Measurements from ENCODE around the gene UBL4B. TPM values are rescaled to one million over a fixed set of nuclear protein-coding genes. Genes with fewer than 3 reads are reported as not detected.

UBL4B gene, protein sequence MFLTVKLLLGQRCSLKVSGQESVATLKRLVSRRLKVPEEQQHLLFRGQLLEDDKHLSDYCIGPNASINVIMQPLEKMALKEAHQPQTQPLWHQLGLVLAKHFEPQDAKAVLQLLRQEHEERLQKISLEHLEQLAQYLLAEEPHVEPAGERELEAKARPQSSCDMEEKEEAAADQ
- total RNA-seq (not detected in 2 replicates), polyA plus RNA-seq (not detected in 2 replicates), polyA minus RNA-seq (not detected in 2 replicates), Bru-seq, nascent RNA (not detected), BruChase-seq, experiment 1, labeled RNA remaining after a 6-hour chase (not detected), BruChase-seq, experiment 2, labeled RNA remaining after a 2-hour chase (not detected)
- polyA plus RNA-seq (2011; cell fraction: cytosol; rRNA removed): not detected in 2 replicates
- not detected in 2 replicates for polyA plus RNA-seq (2011; cell fraction: nucleus; rRNA removed)
- not detected in 2 replicates for polyA plus RNA-seq (2012)
- not detected for polyA minus RNA-seq (2011; cell fraction: cytosol; rRNA and poly(A)+ RNA removed)
- not detected in 2 replicates for polyA minus RNA-seq (2011; cell fraction: nucleus; rRNA and poly(A)+ RNA removed)
- long read RNA-seq: 0 reads

DNA sequence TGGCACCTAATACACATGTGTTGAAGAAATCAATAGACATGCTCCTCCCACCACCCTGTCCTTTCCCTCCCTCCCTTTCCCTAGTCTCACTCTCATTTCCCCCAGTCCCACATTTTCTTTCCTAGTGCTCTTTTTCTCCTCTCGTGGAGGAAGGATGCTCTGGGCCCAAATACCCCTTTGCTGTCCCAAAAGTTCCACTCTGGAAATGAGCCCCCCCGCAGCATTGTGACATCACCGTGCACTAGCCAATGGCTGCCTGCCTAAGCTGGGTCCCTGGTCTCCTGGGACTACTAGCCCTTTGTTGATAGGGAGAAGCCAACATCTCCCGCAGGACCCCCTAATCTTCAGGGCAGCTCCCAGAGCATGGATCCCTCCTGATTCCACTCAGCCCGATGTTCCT lies at the start of gene UBL4B:
Gene UBL4B, plus strand, starts transcription at position 301 of the 400 bp plus-strand sequence. Its CDS starts 92 bp downstream, at position 393.
- ChIA-PET POLR2A (no interaction called here), CTCF (interaction anchor here (0.7 to 7.1 kb wide), 6 partner anchors 9 to 83 kb away, joined by 3 to 54 read pairs (median 3); no protein-coding TSS in a partner anchor)
- TF ChIP-seq POLR2A (IDR thresholded peaks at IDR 0.05; ENCODE audit: low read depth, low read length) (no peak), EZH2 (IDR thresholded peaks at IDR 0.05; ENCODE audit: borderline replicate concordance, low read depth, low read length, severe bottlenecking) (no peak), FOS (IDR thresholded peaks at IDR 0.05; ENCODE audit: borderline replicate concordance, insufficient read depth, low read length) (no peak), GATA2 (IDR thresholded peaks at IDR 0.05; ENCODE audit: insufficient read depth, insufficient read length, low read depth, low read length) (no peak), MYC (IDR thresholded peaks at IDR 0.05; ENCODE audit: low read depth, low read length) (no peak), JUN (IDR thresholded peaks at IDR 0.05; ENCODE audit: borderline replicate concordance, insufficient read depth, insufficient read length, low read depth) (no peak), POLR2AphosphoS5 (IDR thresholded peaks at IDR 0.05; ENCODE audit: insufficient read depth, low read depth, low read length) (no peak)
- TF ChIP-seq, protein P1, sequence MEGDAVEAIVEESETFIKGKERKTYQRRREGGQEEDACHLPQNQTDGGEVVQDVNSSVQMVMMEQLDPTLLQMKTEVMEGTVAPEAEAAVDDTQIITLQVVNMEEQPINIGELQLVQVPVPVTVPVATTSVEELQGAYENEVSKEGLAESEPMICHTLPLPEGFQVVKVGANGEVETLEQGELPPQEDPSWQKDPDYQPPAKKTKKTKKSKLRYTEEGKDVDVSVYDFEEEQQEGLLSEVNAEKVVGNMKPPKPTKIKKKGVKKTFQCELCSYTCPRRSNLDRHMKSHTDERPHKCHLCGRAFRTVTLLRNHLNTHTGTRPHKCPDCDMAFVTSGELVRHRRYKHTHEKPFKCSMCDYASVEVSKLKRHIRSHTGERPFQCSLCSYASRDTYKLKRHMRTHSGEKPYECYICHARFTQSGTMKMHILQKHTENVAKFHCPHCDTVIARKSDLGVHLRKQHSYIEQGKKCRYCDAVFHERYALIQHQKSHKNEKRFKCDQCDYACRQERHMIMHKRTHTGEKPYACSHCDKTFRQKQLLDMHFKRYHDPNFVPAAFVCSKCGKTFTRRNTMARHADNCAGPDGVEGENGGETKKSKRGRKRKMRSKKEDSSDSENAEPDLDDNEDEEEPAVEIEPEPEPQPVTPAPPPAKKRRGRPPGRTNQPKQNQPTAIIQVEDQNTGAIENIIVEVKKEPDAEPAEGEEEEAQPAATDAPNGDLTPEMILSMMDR (IDR thresholded peaks at IDR 0.05; ENCODE audit: extremely low read depth in 1 of 2, insufficient read depth in 1 of 2, low read depth in 1 of 2, low read length in 2 of 2): no peak
- TF ChIP-seq, protein P2, sequence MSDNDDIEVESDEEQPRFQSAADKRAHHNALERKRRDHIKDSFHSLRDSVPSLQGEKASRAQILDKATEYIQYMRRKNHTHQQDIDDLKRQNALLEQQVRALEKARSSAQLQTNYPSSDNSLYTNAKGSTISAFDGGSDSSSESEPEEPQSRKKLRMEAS (IDR thresholded peaks at IDR 0.05; ENCODE audit: insufficient read depth, insufficient read length): no peak
- no peaks in the 10 kb centered on the region for H3K9me1 ChIP-seq (replicated peaks; ENCODE audit: control insufficient read depth, extremely low read depth, insufficient read depth, low read length)
- no peak within 1 kb of the TSS for H2AFZ ChIP-seq (ENCODE audit: low read depth, low read length)
- no peak within 1 kb of the TSS for H3K4me3 ChIP-seq (replicated peaks in 1 of 3; ENCODE audit: insufficient read depth in 1 of 3, low read depth in 1 of 3, low read length in 3 of 3)
- no peak within 1 kb of the TSS for H3K27ac ChIP-seq (ENCODE audit: insufficient read depth, low read depth, low read length)
- H3K9ac ChIP-seq (replicated peaks; ENCODE audit: extremely low read depth, insufficient read depth, low read length): no peak within 1 kb of the TSS
- no peaks in the 10 kb centered on the region for H3K9me3 ChIP-seq (replicated peaks; ENCODE audit: control insufficient read depth, insufficient read depth, low read length)
- H3K27me3 ChIP-seq (ENCODE audit: control insufficient read depth in 2 of 2, insufficient read depth in 2 of 2, low read length in 2 of 2): peaks cover 9 to 13% of the 10 kb centered on the region in 2 experiments
- dilution Hi-C loops (cut with MboI; ENCODE audit: extremely low pct_ligation_motif_present, low sequenced_read_pairs) (no loop called here), intact Hi-C loops (cut with micrococcal nuclease) (no loop called here)
- no peaks in the 10 kb centered on the region for H3K79me2 ChIP-seq (ENCODE audit: control insufficient read depth, insufficient read depth, low read length)
- no peak for FAIRE-seq
- DNase-seq (ENCODE audit: low read depth, low spot score): no peak
- H4K20me1 ChIP-seq (replicated peaks; ENCODE audit: control insufficient read depth, extremely low read depth, insufficient read depth, low read length): no peaks in the 10 kb centered on the region
- BruUV-seq (replicated peaks): no TSS peak
- no peaks in the 10 kb centered on the region for H3K36me3 ChIP-seq (ENCODE audit: control insufficient read depth in 2 of 2, extremely low read depth in 1 of 2, insufficient read depth in 2 of 2, low read length in 2 of 2)
- no peak within 1 kb of the TSS for H3K4me2 ChIP-seq (ENCODE audit: insufficient read depth, low read length)
- peaks cover 3% of the 10 kb centered on the region for H3K4me1 ChIP-seq (ENCODE audit: control insufficient read depth, extremely low read depth, insufficient read depth, low read length)

Data from endothelial cell of umbilical vein (primary cell).